HG02973 (cell line): ENCODE data around the gene MRPL50.

Experiments used
- ATAC-seq: cut with Tn5 transposase; IDR thresholded peaks from one replicate; pipeline ENCODE4 v1.9.1; 2021; ENCODE audit warnings: moderate library complexity; ENCODE audit not compliant: unreplicated experiment

MRPL50 gene

DNA sequence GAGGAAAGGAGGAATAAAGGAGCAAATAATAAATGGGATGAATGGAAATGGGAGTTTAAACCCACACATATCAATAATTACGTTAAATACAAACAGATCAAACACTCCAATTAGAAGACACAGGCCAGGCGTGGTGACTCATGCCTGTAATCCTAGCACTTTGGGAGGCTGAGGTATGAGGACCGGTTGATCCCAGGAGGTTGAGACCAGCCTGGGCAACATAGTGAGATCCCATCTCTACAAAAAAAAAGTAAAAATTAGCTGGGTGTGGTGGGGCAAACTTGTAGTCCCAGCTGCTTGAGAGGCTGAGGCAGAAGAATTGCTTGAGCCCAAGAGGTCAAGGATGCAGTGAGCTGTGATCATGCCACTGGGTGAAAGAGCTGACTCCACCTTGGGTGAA is 17.3 kb downstream of the MRPL50 start:
- ATAC-seq, result no peak

DNA sequence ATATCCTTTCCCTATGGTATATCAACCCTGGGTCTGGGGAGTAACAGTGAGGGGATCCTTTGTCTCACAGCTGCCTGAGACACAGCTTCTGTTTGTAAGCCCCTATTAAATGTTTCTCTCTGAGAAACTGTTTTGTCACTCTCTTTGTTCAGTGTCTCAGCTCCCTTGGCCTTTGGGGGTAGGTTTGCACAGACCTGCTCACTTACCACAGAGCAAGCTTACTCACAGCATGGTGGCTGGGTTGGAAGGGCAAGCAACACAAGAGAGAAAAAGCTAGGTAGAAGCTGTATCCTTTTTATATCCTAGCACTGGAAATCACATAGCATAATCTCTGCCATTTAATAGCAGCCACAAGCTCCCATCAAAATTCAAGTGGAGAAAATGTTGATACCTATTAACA is 18.1 kb downstream of the MRPL50 start:
- ATAC-seq, result no peak

DNA sequence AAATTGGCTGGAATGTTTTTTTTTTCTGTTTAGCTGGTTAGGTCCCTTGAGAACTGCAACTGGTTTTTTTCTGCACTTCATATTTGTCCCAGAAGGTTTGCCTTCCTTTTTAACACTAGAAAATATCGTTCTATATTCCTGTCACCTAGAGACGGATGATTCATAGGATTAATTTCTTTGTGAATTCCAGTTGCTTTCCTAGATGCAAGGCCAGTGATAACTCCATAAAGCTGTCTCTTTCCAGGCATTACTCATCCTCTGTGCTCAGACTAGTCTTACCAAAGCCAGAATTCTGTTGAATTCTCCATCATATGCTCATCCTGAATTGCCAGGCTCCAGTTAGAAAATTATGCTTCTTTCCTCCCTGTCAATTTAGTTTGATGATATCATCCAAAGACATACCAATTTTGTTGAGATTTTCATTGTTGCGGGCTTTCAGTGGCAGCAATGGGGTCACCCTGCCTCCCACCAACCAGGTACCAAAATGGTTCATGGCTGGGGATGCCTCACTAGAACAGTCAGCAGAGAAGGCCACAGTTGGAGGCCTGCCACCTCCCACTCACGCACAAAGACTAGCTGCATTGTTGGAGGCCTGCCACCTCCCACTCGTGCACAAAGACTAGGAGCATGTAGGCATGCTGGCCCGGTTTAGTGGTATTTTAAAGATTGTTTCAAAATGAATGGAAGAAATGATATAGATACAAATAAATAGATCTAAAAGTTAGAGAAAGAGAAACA is 22.1 kb downstream of the MRPL50 start:
- ATAC-seq, result no peak

DNA sequence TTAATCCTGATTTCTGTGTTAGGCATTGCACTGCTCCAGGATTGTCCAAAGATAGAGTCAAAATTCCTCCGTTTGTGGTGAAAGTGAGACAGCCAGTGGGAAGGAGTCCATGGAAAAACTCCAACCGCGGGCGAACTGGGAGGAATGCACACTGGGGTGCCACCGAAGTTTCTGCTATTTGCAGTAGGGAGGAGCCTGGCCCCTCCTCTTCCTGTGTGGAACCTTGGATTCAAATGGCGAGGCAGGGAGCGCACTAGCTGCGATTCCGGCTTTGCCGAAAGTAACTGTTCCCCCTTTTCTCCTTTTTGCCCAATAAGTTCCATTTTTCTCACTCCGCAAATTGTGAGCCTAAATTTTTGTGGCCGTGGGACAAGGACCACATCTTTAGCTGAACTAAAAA is 22.9 kb downstream of the MRPL50 start:
- no peak for ATAC-seq

DNA sequence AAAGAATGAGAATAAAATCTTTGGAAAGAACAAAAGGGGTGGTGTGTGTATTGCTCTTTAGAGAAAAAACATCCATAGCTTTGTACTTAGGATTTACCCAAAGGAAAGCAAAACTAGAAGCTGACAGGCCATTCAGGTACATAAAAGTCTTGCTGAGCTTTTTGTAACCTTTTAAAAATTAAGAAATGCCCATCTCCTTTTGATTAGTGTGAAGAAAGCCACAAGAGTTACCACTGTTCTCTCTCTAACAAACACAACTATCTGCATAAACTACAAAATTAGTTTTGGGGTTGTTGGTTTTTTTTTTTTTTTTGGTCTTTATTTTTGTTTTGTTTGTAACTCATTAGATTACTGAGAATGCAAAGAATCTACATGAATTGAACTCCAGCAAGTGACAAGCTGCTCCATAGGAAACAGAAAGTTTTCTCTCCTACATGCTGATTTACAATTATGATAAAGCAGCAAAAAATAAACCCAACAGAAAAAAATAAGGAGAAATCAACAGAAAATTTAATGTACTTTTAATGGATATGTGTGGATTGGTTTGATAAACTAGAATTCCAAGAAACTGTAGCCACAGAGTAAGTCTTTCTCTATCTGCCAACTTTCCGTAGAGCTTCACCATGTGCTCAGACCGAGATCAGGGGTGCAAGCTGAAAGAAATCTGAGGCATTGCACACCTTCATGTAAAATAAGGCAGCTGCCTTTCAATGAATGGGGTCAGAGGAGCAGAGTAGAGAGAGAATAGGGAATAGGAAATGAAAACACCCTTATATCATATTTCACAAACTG is 25.9 kb downstream of the MRPL50 start:
- ATAC-seq, result no peak

DNA sequence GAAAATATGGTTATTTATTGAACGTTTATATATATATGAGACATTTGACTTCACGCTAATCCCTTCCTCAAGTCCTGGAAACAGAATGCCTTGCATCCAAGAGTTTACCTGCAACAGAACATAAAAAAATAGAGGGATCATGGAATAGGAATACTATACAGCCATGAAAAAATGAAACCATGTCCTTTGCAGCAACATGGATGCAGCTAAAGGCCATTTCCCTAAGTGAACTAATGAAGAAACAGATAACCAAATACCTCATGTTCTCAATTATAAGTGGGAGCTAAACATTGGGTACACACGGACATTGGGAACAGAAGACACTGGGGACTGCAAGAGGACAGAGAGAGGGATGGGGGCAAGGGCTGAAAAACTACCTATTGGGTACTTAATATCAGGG is 26.6 kb downstream of the MRPL50 start:
- ATAC-seq, result no peak

DNA sequence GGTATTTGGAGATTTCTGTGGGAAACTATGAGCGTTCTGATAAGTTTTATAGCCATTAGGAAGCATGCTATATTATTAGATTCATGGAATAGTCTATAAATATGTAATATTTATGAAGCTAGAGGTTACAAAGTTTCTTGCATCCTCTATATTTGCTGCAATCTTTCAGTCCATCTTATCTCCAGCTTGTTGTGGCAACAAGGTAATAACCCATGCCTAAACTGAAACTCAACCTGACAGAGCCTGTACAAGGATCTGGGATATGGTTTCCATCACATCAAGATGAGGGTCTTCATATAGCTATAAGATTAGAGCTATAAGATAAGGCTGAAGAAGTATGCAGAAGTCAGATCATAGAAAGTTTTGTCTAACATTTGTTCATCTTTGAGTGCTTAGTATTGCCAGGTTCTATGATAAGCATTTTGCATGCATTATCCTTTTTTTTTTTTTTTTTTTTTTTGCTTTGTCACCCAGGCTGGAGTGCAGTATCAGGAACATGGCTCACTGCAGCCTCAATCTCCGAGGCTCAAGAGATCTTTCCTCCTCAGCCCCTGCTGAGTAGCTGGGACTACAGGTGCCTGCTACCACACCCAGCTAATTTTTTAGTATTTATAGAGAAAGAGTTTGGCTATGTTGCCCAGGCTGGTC is 28.4 kb downstream of the MRPL50 start:
- no peak for ATAC-seq

DNA sequence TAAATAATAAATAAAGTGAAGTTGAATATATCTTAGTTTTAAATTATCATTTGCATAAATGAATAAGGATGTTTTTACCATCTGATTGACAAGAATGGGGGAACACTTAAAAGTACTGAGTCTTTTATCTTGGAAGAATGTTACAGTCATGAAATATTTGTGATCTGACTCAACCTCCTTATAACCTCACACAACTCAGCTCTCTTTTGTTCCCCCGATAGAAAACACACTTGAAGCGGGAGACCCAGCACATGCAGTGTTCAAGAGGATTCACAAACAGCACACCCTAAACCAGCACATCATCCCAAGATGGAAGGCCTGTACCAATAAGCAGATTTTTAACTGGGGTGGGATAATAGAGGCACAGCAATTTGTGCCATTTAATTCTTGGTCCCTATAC is 29.1 kb downstream of the MRPL50 start:
- ATAC-seq, result no peak

DNA sequence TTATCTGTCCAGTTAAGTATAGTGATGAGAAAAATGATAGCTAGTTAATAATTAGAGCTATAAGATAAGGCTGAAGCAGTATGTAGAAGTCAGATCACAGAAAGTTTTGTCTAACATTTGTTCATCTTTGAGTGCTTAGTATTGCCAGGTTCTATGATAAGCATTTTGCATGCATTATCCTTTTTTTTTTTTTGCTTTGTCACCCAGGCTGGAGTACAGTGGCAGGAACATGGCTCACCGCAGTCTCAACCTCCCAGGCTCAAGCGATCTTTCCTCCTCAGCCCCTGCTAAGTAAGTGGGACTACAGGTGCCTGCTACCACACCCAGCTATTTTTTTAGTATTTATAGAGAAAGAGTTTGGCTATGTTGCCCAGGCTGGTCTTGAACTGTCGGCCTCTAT is 31.1 kb downstream of the MRPL50 start:
- no peak for ATAC-seq

DNA sequence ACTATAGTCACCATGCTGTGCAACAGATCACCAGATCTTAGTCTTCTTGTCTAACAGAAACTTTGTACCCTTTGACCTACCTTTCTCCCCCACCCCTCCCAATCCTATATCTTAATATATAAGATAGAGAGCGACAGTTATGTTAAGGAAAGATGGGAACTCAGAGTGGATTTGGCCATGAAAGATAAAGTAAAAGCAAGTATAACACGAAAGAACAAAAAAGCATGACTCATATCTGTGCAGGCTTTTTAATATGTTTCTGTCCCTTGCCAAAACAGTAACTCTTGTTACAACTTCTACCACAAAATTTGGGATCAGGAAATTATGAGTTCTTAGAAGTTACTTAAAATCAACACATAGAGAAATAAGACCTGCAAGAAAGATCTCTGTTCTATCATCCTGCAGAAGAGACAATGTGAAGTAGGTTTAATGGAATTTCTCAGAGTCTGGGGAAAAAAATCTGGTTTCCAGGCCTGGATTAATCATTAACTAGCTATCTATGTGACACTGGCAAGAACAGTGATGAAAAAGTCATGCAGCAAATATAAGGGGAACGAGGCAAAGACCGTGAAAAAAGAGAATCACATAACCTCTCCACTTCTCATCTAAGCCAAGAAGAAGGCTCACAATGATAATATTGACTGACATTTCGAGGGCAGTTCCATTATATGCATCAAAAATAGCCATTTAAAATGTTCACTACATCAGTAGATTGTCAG is 32.2 kb downstream of the MRPL50 start:
- ATAC-seq, result no peak

DNA sequence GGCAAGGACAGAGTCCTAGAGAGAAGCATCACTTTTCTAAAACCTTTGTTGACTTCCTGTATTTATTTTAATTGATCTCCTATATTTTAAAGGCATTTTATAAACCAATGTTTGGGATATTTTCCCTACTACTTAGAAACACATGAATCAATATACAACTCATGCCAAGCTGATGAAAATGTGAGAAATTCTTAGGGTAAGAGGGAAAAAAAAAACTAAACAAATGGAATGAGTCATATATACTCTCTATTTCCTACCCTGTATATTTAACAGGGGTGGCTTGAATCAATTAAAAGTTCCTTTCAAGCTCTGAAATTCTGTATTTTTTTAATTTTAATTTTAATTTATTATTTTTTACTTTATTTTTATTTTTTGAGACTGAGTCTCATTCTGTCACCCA is 33.2 kb downstream of the MRPL50 start:
- no peak for ATAC-seq

DNA sequence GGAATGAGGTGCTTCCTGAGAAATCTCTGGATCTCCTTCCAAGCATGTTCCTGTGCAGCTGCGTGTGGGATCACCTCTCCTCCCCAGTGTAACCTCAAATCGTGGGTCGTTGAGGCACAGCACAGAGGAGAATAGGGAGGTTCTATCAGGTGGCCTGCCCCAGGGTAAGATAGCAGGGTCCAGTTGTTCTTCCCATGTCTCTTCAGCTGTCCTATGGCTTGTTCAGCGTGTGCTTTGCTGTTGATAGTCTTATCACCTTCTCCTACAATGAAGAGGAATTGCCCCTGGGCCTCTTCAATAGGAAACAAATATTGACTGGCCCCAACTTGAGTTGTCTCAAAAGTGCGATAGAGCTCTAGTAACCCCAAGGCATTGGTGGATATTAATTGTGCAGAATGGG is 36.0 kb downstream of the MRPL50 start:
- no peak for ATAC-seq

DNA sequence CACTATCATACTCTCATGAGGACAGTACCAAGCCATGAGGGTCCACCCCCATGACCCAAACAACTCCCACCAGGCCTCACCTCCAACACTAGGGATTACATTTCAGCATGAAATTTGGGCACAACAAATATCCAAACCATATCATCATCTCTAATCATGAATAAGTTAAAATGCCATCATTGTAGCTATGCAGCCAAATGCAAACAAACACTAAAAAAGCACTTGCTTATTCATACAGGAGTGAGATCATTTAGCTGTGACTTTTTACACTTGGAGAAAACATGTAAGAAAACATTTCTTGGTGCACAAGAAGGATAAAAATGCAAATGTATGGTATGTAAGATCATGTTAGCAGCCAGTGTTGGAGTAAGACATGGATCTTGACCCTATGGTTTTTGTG is 37.8 kb downstream of the MRPL50 start:
- no peak for ATAC-seq

DNA sequence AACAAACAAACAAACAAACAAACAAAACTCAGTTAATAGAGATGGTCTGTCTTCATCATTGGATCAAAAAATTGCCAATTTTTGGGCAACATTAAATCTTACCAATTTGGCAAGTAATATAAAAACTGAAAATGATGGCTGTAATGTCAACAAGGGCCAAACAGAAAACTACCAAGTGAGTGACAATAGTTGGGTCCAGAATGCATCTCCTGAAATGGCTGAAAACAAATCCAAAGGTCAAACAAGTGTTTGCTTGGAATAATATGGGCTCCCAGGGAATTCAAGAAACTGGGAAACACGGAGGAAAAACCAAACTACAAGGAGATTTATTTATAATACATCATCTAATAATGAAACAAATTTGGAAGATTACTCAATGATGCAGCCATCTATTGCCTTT is 38.7 kb downstream of the MRPL50 start:
- no peak for ATAC-seq

DNA sequence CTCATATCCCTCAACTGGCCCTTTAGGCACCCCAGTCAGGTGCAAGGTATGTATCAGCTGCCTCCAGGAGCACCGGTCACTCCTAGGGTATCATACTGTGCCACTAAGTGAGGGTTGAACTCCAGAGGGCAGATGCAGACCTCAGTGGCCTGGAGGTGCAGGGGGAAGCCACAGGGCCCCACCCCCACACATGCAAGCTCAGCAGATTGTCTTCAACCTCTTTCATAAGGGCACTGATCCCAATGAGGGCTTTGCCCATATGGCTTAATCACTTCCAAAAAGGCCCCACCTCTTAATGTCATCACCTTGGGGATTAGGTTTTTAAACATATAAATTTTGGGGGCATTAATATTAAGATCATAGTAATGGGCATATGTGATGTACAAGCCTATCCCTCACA is 41.8 kb downstream of the MRPL50 start:
- ATAC-seq, result no peak

DNA sequence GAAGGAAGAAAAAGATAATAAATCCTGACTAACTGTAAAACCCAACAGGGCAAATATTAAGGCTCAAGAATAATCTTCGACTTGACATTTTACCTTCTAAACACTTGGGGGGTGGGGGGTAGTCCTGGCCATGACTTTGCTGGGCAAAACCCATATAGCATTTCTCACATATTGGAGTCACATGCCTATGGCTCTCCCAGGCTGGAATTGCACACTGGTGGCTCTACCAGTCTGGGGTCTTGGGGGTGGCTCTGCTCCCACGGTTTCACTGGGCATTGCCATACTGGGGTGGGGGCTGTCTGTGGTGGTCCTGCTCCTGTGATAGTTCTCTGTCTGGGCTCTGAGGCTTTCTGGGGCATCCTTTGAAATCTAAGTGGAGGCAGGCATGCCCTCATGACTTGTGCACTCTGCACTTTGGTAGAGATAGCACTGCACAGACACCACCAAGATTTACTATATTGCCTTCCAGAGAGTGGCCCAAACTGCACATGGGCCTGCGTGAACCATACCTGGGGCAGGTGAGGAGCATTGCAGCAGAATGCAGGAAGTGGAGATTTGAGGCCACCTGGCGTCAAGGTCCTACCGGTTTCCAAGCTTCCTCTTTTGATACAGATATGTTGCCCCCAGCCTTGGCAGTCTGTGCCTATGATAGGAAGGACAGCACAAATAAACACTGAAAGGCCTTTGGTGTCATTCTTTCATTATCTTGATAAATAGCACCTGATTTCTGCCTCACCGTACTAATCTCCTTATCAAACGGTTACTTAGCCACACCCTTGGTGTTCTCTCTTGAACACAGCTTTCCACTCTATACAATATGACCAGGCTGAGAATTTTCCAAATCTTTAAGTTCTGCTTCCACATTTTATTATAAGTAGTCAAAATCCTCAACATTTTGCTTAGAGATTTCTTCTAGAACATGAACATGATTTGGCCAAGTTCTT is 43.4 kb downstream of the MRPL50 start:
- ATAC-seq, result no peak

DNA sequence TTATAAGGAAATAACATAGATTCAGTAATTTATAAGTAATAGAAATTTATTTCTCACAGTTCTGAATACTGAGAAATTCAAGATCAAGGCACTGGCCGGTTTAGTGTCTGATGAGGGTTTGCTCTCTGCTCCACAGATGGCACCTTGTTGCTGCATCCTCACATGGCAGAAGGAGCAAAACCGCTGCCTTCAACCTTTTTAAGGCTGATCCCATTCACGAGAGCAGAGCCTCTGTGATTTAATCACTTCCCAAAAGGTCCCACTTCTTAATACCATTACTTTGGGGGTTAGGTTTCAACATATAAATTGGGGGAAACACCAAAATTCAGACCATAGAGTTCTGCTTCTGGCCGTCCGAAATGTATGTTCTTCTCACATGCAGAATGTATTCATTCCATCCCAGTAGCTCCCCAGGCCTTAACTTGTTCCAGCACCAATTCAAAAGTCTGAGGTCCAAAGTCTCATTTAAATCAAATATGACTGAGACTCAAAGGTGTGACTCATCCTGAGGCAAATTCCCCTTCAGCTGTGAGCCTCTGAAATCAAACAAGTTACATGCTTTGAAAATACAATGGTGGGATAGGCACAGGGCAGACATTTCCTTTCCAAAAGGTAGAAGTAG is 44.2 kb downstream of the MRPL50 start:
- ATAC-seq, result no peak

DNA sequence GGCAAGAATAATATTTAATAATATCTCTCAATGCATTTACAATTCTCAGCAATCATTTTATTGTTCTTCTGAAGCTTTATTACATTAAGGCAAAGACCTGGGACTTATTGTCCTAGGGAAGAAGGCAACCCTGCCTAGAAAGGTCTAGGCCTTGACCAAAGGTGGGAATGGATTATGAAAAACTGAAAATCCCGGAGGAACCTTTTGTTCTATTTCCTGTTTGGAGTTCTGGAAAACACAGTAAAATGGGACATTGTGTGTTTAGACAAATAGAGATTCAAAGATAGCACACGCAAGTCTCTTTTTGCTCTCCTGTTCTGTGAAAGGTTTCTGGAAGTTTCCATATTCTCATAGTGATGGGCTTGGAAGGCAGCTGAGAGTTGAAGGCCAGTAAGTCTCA is 44.7 kb downstream of the MRPL50 start:
- ATAC-seq, result no peak

DNA sequence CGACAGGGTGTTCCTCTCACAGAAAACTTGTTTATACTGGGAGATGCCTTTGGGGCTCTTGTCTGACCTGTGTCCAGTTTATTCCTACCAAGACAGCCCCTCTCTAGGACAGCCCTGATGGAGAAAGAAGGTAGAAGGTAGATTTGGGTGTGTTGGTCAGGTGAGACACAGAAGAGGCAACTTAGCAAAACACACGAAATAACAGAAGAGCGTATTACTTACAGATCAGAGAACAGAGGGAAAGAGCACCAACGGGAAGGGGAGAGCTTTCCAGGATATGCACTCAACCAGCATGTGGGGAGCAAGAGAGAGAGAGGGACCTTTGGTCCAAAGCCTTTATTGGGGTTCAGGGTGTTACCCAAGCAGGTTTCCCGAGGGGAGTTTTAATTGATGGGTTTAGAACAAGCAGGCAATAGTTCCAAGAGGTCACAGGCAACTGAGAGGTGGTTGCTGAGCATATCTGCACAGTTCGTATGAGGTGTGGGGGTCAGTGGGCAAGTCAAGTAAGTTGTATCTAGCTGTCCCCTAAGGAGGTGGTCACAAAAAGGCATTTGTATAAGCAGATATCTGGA is 45.4 kb downstream of the MRPL50 start:
- no peak for ATAC-seq

DNA sequence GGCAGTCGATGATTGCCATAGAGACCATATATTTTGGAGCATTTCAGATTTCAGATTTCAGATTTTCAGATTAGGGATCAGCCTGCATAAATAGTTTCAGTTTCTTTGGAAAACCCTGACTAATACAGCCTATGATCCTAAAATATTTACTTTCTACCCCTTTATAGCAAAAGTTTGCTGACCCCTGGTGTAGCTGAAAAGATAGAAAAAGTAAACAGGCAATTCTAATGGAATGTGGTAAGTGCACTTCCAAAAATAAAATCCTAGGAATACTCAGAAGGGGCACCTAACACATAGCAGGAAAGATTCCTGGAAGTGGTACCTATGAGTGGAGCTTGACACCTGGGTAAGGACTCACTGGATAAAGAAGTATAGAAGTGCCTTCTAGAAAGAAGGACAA is 48.1 kb downstream of the MRPL50 start:
- no peak for ATAC-seq
